ENCODE results near the gene HMG20B.

DNA sequence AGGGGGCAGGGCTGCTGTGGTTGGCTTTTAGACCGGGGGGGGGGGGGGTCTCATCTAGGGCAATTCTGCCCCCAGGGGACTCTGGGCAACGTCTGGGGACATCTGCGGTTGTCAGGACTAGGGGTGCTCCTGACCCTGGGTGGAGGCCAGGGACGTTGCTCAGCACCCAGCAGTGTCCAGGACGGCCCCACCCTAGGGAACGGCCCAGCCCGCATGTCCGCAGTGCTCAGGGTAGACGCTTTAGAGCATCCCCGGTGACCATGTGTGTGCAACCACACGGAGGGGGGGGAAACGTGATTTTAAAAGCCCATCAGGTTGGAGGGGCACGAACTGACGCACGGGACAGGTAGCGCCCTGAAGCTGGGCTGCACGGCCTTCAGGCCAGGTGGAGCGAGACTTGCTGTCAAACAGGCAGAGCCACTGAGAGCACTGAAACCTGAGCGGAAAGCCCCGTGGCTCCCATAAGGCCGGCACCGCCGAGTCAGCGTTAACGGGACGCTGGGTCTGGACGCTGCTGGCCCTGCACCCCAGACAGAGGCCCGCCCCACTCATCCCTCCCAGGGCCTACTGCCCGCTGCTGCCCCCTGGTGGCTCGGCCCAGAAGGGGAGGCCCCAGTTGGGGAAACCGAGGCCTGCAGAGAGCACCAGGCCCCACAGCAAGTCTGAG is 45.5 kb downstream of the HMG20B start:
- TF ChIP-seq CREB1 (IDR thresholded peaks at IDR 0.05; ENCODE audit: low read depth): no peak
- no peak for TF ChIP-seq CEBPB (IDR thresholded peaks at IDR 0.05)
- TF ChIP-seq MAX (IDR thresholded peaks at IDR 0.05): no peak
- no peak for TF ChIP-seq USF1 (IDR thresholded peaks at IDR 0.05)
- TF ChIP-seq YY1 (IDR thresholded peaks at IDR 0.05; ENCODE audit: low read depth): no peak
- TF ChIP-seq RAD21 (IDR thresholded peaks at IDR 0.05; ENCODE audit: low read depth): peak; percentile 64
- no peak for TF ChIP-seq REST (IDR thresholded peaks at IDR 0.05; ENCODE audit: low read depth)
- TF ChIP-seq TEAD4 (IDR thresholded peaks at IDR 0.05): no peak
